SK-N-SH treated with all-trans-retinoic acid at 6 μM for 48 hours (cell line): ENCODE measurements around the gene ZNF227.

Source experiments
- ATAC-seq: fragments of 200-7000 bp; cut with Tn5 transposase; 3 replicates; pipeline ENCODE4 v1.9.1; 2020; ENCODE audit warnings: mild to moderate bottlenecking, moderate library complexity
- ARNTL ChIP-seq: fragments of 450-650 bp; formaldehyde crosslinking; IDR thresholded peaks from 2 replicates; pipeline ENCODE4 v1.5.0; 2020; ENCODE audit warnings: low read depth, mild to moderate bottlenecking, moderate library complexity, borderline replicate concordance
- BACH2 ChIP-seq: fragments of 250-450 bp; sonication (Bioruptor Pico); IDR thresholded peaks from 2 replicates; pipeline ENCODE4 v1.9.0; 2021; ENCODE audit warnings: mild to moderate bottlenecking, borderline replicate concordance
- CREB5 ChIP-seq: fragments of 250-450 bp; sonication (Bioruptor Pico); IDR thresholded peaks from 2 replicates; pipeline ENCODE4 v1.5.1; 2020; ENCODE audit warnings: low read depth, mild to moderate bottlenecking, moderate library complexity
- GLIS3 ChIP-seq: fragments of 250-450 bp; sonication (Bioruptor Pico); IDR thresholded peaks from 2 replicates; pipeline ENCODE4 v1.5.0; 2020; ENCODE audit warnings: mild to moderate bottlenecking, moderate library complexity
- ISL1 ChIP-seq: fragments of 250-450 bp; sonication (Bioruptor Pico); IDR thresholded peaks from 2 replicates; pipeline ENCODE4 v2.1.2; 2022; ENCODE audit warnings: mild to moderate bottlenecking, moderate library complexity
- PPARA ChIP-seq: fragments of 250-450 bp; sonication (Bioruptor Pico); IDR thresholded peaks from 2 replicates; pipeline ENCODE4 v1.5.0; 2020; ENCODE audit warnings: mild to moderate bottlenecking, borderline replicate concordance
- RARB ChIP-seq: fragments of 250-450 bp; sonication (Bioruptor Pico); IDR thresholded peaks from 2 replicates; pipeline ENCODE4 v1.8.0; 2021; ENCODE audit warnings: mild to moderate bottlenecking, moderate library complexity
- SNAI2 ChIP-seq: fragments of 250-450 bp; sonication (Bioruptor Pico); IDR thresholded peaks from 2 replicates; pipeline ENCODE4 v1.5.0; 2020; ENCODE audit warnings: mild to moderate bottlenecking, moderate library complexity
- ZC3H10 ChIP-seq: fragments of 250-450 bp; sonication (Bioruptor Pico); IDR thresholded peaks from 2 replicates; pipeline ENCODE4 v1.5.1; 2021; ENCODE audit warnings: mild to moderate bottlenecking, moderate library complexity
- ZFP30 ChIP-seq: fragments of 450-650 bp; formaldehyde crosslinking; IDR thresholded peaks from 2 replicates; pipeline ENCODE4 v1.5.0; 2022; ENCODE audit warnings: mild to moderate bottlenecking, moderate library complexity
- ZNF70 ChIP-seq: fragments of 450-650 bp; formaldehyde crosslinking; IDR thresholded peaks from 2 replicates; pipeline ENCODE4 v1.5.0; 2020; ENCODE audit warnings: mild to moderate bottlenecking, moderate library complexity
- TF ChIP-seq, protein P1 (sequence below): fragments of 250-450 bp; sonication (Bioruptor Pico); IDR thresholded peaks from 2 replicates; pipeline ENCODE4 v1.5.0; 2020; ENCODE audit warnings: mild to moderate bottlenecking, moderate library complexity
- TF ChIP-seq, protein P2 (sequence below): fragments of 250-450 bp; sonication (Bioruptor Pico); IDR thresholded peaks from 2 replicates; pipeline ENCODE4 v1.8.0; 2021; ENCODE audit warnings: low read depth, mild to moderate bottlenecking, moderate library complexity, borderline replicate concordance

The ZNF227 gene

DNA sequence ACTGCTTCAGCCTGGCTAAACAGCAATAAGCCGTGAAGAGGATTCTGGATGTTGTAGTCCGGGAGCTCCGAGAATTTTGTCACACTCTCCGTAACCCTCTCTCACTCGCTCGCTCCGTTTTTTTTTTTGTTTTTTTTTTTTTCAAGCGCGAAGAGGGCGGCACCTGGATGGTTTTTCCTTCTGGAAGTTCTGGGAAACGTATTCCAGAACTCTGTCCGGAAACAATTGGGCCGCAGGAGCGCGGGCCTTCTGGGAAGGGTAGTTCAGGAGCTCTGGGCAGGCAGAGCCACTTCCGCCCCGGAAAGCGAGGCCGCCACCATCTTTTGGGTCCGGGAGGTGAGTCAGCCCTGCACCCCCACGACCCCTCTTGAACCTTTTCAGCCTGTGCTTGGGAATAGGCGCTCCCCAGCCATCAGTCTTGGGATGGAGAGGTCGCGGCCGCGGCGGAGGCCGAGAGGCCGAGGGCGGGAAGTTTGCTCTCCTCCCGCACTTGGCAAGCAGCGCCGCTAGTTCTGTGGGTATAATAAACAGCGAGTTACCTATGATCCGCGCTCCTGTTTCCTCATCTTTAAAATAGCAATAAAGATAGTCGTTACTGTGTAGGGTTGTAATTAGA, at the start of gene ZNF227:
Gene ZNF227, plus strand, starts transcription at position 283 of the 616 bp plus-strand sequence. CDS start 5,261 bp downstream, outside the sequence.
- ATAC-seq = peak; percentile 98
- TF ChIP-seq CREB5 (no peak), GLIS3 (CRISPR knock-in tag) (no peak), BACH2 (CRISPR knock-in tag) (no peak), ZNF70 (CRISPR knock-in tag) (no peak), PPARA (CRISPR knock-in tag) (no peak)
- TF ChIP-seq, protein P1, sequence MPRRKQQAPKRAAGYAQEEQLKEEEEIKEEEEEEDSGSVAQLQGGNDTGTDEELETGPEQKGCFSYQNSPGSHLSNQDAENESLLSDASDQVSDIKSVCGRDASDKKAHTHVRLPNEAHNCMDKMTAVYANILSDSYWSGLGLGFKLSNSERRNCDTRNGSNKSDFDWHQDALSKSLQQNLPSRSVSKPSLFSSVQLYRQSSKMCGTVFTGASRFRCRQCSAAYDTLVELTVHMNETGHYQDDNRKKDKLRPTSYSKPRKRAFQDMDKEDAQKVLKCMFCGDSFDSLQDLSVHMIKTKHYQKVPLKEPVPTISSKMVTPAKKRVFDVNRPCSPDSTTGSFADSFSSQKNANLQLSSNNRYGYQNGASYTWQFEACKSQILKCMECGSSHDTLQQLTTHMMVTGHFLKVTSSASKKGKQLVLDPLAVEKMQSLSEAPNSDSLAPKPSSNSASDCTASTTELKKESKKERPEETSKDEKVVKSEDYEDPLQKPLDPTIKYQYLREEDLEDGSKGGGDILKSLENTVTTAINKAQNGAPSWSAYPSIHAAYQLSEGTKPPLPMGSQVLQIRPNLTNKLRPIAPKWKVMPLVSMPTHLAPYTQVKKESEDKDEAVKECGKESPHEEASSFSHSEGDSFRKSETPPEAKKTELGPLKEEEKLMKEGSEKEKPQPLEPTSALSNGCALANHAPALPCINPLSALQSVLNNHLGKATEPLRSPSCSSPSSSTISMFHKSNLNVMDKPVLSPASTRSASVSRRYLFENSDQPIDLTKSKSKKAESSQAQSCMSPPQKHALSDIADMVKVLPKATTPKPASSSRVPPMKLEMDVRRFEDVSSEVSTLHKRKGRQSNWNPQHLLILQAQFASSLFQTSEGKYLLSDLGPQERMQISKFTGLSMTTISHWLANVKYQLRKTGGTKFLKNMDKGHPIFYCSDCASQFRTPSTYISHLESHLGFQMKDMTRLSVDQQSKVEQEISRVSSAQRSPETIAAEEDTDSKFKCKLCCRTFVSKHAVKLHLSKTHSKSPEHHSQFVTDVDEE (CRISPR knock-in tag) = peak; percentile 28; the same call in 1 of the 2 replicates
- TF ChIP-seq, protein P2, sequence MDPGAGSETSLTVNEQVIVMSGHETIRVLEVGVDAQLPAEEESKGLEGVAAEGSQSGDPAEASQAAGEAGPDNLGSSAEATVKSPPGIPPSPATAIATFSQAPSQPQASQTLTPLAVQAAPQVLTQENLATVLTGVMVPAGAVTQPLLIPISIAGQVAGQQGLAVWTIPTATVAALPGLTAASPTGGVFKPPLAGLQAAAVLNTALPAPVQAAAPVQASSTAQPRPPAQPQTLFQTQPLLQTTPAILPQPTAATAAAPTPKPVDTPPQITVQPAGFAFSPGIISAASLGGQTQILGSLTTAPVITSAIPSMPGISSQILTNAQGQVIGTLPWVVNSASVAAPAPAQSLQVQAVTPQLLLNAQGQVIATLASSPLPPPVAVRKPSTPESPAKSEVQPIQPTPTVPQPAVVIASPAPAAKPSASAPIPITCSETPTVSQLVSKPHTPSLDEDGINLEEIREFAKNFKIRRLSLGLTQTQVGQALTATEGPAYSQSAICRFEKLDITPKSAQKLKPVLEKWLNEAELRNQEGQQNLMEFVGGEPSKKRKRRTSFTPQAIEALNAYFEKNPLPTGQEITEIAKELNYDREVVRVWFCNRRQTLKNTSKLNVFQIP = 0 out of 2 replicates have a peak, but pooled peaks have one; percentile 50

DNA sequence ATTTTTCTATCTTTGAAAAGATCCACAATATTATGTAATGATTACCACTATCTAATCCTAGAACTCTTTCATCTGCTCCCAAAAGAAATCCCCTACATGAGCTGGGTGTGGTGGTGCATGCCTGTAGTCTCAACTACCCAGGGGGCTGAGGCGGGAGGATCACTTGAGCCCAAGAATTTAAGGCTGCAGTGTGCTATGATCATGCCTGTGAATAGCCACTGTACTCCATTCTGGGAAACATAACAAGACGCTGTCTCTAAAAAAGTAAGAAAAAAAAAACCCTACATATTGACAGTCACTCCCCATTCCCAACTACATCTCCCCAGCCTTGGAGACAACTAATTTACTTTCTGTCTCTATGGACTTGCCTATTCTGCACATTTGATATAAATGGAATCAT, 48.5 kb upstream of the ZNF227 start:
- TF ChIP-seq, protein P1 (CRISPR knock-in tag) = no peak
- TF ChIP-seq GLIS3 (CRISPR knock-in tag) (no peak), ZC3H10 (CRISPR knock-in tag) (no peak), ISL1 (no peak), BACH2 (CRISPR knock-in tag) (no peak), RARB (CRISPR knock-in tag) (no peak), SNAI2 (CRISPR knock-in tag) (no peak), ZNF70 (CRISPR knock-in tag) (no peak), ZFP30 (CRISPR knock-in tag) (no peak)
- TF ChIP-seq, protein P2 = no peak
- no peak for ATAC-seq

GRCh38 chr19:44164327-44164672, 48.0 kb upstream of the ZNF227 start:
- TF ChIP-seq CREB5 = no peak
- TF ChIP-seq SNAI2 (CRISPR knock-in tag) = no peak
- TF ChIP-seq PPARA (CRISPR knock-in tag) = no peak
- no peak for TF ChIP-seq ZFP30 (CRISPR knock-in tag)
- TF ChIP-seq ISL1 = no peak
- no peak for TF ChIP-seq ARNTL (CRISPR knock-in tag)
- no peak; the same call in 2 of the 3 replicates for ATAC-seq
